ENCODE data around the gene TOGARAM2. TPM values are rescaled to one million over a fixed set of nuclear protein-coding genes. Genes with fewer than 3 reads are reported as not detected.

The TOGARAM2 gene
- total RNA-seq, 1 experiment from 2014 or later = 0.61 TPM

DNA sequence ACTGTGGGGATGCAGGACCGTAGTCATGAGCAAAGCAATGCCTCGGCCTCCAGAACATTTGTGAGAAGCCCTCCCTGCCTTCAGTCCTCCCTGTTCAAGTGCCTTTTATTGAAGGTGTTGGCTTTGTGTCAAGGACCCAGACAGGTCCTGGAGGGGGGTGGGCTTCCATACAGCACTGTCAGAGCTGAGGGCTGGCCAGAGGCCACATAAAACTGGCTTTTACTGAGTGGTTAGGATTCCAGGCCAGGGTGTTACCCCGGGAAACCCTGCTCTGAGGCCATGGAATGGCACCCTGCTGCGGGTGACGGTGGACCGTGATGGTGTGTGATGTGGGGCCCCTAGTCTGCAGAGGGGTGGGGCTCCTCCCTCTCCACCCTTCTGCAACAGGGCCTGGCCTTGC is 41.6 kb downstream of the TOGARAM2 start:
- no peaks in the 10 kb centered on the region for H3K27me3 ChIP-seq (replicated peaks; ENCODE audit: control insufficient read depth, insufficient read depth, low read length)
- no peaks in the 10 kb centered on the region for H3K4me1 ChIP-seq
- ChIA-PET CTCF (no interaction called here), POLR2A (no interaction called here)
- no TSS peak for BruUV-seq (replicated peaks)
- Mint-ChIP-seq H3K36me3 (ENCODE audit: insufficient read depth, unreplicated experiment) (no peaks in the 10 kb centered on the region), H3K27me3 (ENCODE audit: insufficient read depth, unreplicated experiment) (no peaks in the 10 kb centered on the region), H3K9me3 (ENCODE audit: unreplicated experiment) (no peaks in the 10 kb centered on the region), H3K27ac (ENCODE audit: unreplicated experiment) (no peak overlapping the region), H3K4me3 (ENCODE audit: unreplicated experiment) (no peak overlapping the region), H3K4me1 (ENCODE audit: low read depth, unreplicated experiment) (peaks cover 6% of the 10 kb centered on the region)
- DNase-seq = no peak
- no peaks in the 10 kb centered on the region for H3K36me3 ChIP-seq (ENCODE audit: control insufficient read depth, insufficient read depth, low read length)
- H3K9me3 ChIP-seq = no peaks in the 10 kb centered on the region
- no peak overlapping the region for H3K4me3 ChIP-seq (ENCODE audit: low read depth, low read length)
- TF ChIP-seq, protein P1, sequence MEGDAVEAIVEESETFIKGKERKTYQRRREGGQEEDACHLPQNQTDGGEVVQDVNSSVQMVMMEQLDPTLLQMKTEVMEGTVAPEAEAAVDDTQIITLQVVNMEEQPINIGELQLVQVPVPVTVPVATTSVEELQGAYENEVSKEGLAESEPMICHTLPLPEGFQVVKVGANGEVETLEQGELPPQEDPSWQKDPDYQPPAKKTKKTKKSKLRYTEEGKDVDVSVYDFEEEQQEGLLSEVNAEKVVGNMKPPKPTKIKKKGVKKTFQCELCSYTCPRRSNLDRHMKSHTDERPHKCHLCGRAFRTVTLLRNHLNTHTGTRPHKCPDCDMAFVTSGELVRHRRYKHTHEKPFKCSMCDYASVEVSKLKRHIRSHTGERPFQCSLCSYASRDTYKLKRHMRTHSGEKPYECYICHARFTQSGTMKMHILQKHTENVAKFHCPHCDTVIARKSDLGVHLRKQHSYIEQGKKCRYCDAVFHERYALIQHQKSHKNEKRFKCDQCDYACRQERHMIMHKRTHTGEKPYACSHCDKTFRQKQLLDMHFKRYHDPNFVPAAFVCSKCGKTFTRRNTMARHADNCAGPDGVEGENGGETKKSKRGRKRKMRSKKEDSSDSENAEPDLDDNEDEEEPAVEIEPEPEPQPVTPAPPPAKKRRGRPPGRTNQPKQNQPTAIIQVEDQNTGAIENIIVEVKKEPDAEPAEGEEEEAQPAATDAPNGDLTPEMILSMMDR (IDR thresholded peaks at IDR 0.05; ENCODE audit: insufficient read depth in 1 of 2, low read depth in 1 of 2, low read length in 1 of 2, severe bottlenecking in 1 of 2, unreplicated experiment in 1 of 2) = no peak
- intact Hi-C loops (cut with micrococcal nuclease; ENCODE audit: unreplicated experiment) = no loop called here

DNA sequence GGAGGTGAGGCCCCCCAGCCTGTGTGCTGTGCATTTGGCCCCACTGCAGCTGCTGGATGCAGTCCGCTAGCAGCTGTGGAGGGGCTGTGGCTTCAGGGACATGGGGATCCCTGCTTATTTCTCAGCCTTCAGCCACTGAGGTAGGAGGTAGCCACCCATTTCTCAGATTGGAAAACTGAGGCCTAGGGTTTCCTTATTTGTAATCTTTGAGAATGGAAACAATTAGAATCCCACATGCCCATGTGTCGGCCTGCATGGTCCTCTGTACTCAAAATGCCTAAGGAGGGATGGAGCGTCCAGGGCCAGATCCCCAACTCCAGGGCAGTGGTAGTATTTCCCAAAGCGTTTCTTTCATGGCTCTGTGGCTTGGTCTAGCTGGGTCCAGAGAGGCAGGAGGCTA is 42.1 kb downstream of the TOGARAM2 start:
- H3K9me3 ChIP-seq = no peaks in the 10 kb centered on the region
- Mint-ChIP-seq H3K4me1 (ENCODE audit: low read depth, unreplicated experiment) (peaks cover 6% of the 10 kb centered on the region), H3K27ac (ENCODE audit: unreplicated experiment) (no peak overlapping the region), H3K27me3 (ENCODE audit: insufficient read depth, unreplicated experiment) (no peaks in the 10 kb centered on the region), H3K4me3 (ENCODE audit: unreplicated experiment) (no peak overlapping the region), H3K36me3 (ENCODE audit: insufficient read depth, unreplicated experiment) (no peaks in the 10 kb centered on the region), H3K9me3 (ENCODE audit: unreplicated experiment) (no peaks in the 10 kb centered on the region)
- no peaks in the 10 kb centered on the region for H3K4me1 ChIP-seq
- intact Hi-C loops (cut with micrococcal nuclease; ENCODE audit: unreplicated experiment) = no loop called here
- no peaks in the 10 kb centered on the region for H3K27me3 ChIP-seq (replicated peaks; ENCODE audit: control insufficient read depth, insufficient read depth, low read length)
- ChIA-PET POLR2A (no interaction called here), CTCF (no interaction called here)
- H3K36me3 ChIP-seq (ENCODE audit: control insufficient read depth, insufficient read depth, low read length) = no peaks in the 10 kb centered on the region
- H3K4me3 ChIP-seq (ENCODE audit: low read depth, low read length) = no peak overlapping the region
- BruUV-seq (replicated peaks) = no TSS peak
- TF ChIP-seq, protein P1 (IDR thresholded peaks at IDR 0.05; ENCODE audit: insufficient read depth in 1 of 2, low read depth in 1 of 2, low read length in 1 of 2, severe bottlenecking in 1 of 2, unreplicated experiment in 1 of 2) = no peak
- no peak for DNase-seq

DNA sequence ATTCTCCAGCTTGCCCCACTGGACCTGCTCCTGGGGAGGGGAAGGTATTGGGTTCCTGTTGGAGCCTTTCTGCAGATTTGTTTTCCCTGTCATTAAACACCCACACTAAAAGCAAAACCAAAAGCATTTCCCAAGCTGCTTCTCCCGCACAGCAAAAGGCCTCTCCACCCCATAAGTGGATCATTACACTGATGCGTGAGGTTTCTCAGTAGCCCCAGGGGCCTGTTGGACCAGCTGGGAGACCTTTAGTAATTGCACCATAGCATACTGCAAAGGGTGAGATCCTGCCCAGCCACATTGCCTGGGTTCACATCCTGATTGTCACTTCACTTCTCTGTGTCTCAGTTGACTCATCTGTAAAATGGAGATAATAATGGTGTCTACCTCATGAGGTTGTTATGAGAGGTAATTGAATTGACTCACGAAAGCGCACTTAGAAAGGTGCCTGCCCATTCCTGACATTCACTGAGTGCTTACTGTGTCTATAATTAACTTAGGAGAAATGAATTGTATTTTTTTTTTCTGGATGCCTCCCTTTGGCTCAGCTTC is 43.9 kb downstream of the TOGARAM2 start:
- H3K4me1 ChIP-seq = no peaks in the 10 kb centered on the region
- no peaks in the 10 kb centered on the region for H3K9me3 Mint-ChIP-seq (ENCODE audit: unreplicated experiment)

More for the DNA sequence above, 43.9 kb downstream of the TOGARAM2 start:
- no TSS peak for BruUV-seq (replicated peaks)
- H3K4me3 ChIP-seq (ENCODE audit: low read depth, low read length) = no peak overlapping the region
- TF ChIP-seq, protein P1 (IDR thresholded peaks at IDR 0.05; ENCODE audit: insufficient read depth in 1 of 2, low read depth in 1 of 2, low read length in 1 of 2, severe bottlenecking in 1 of 2, unreplicated experiment in 1 of 2) = no peak
- Mint-ChIP-seq H3K36me3 (ENCODE audit: insufficient read depth, unreplicated experiment) (no peaks in the 10 kb centered on the region), H3K27ac (ENCODE audit: unreplicated experiment) (no peak overlapping the region), H3K27me3 (ENCODE audit: insufficient read depth, unreplicated experiment) (no peaks in the 10 kb centered on the region), H3K4me3 (ENCODE audit: unreplicated experiment) (no peak overlapping the region), H3K4me1 (ENCODE audit: low read depth, unreplicated experiment) (peaks cover 6% of the 10 kb centered on the region)
- ChIA-PET POLR2A (no interaction called here), CTCF (no interaction called here)
- no peak for DNase-seq
- no peaks in the 10 kb centered on the region for H3K9me3 ChIP-seq
- intact Hi-C loops (cut with micrococcal nuclease; ENCODE audit: unreplicated experiment) = no loop called here
- no peaks in the 10 kb centered on the region for H3K27me3 ChIP-seq (replicated peaks; ENCODE audit: control insufficient read depth, insufficient read depth, low read length)
- H3K36me3 ChIP-seq (ENCODE audit: control insufficient read depth, insufficient read depth, low read length) = no peaks in the 10 kb centered on the region
